NCI-H1694 treated with DMSO at 0.1 percent for 48 hours (cell line): ENCODE measurements around the gene SH3PXD2A.

Experiments used
- DNase-seq: peaks from one replicate; lab custom pipeline; 2025; lab: John Stamatoyannopoulos, UW

SH3PXD2A gene

GRCh38 chr10:103811463-103811862 is 43.9 kb downstream of the SH3PXD2A start:
- no peak for DNase-seq

GRCh38 chr10:103808780-103809179 is 46.6 kb downstream of the SH3PXD2A start:
- DNase-seq: no peak

GRCh38 chr10:103807996-103808395 is 47.4 kb downstream of the SH3PXD2A start:
- DNase-seq: no peak

DNA sequence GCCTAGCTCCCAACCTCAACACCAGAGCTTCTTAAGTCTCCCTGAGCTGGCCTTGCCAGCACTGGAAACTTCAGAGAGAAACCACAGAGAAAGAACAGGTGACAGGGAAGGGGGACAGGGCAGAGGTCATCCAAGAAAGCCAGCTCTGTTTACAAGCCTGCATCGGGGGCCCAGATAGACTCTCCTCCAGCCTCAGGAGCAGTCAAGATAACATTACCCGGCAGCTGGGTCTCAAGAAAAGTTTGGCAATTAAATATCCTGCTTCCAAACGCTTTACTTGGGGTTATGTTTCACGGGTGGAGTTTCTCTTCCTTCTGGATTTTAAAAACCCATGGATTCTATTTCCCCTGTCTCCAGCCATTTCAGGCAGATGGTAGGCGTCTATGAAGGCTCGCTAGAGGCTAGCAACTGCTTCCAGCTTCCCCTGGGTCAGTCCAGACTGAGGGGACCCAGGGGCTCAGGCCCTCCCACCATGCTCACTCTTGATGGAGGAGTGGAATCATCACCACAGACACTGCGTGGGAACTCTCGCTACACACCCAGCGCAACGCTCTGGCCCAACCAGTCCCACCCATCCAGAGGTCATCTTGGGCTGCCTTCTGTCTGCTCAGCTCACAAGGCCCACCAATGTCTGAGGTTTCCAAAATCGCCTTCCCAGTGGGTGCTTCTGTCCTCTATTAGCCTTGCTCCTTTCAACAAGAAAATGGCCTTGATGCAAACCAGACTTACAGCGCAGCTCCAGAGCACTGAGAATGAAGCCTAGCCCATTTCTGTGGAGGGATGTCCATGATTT is 48.8 kb downstream of the SH3PXD2A start:
- no peak for DNase-seq

GRCh38 chr10:103805781-103806180 is 49.6 kb downstream of the SH3PXD2A start:
- no peak for DNase-seq

GRCh38 chr10:103804871-103805270 is 50.5 kb downstream of the SH3PXD2A start:
- no peak for DNase-seq

GRCh38 chr10:103803941-103804340 is 51.4 kb downstream of the SH3PXD2A start:
- no peak for DNase-seq

DNA sequence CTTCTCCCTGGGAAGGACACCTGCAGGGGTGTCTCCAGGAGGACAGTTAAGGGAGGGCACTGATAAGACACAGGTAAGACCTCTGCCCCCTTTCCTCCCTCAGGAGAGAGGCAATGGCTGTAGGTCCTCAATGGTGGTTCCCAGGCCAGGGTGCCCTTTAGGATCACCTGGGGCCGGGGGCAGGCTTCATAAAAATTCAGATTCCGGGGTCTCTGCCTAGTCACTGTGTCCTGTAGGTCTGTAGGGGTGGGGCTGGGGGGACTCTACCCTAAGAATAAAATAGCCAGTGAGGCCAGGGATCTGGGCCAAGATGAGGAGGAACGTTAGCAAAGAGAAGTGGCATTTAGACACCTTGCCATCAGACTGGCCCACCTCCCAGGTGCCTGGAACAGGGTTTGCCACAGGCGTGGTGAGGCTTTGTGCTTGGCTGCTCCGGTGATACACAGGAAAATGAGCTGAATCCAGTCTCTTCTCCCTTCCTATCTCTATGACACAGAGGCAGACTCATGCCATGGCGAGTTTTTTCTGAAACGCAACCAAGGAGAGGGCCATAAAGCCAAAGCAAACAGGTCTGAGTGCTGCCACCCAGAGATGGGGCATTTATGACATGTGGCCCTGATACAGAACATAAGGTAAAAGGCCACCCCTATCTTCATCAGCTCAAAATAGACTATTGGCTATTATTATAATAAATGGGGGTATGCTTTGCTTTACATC is 52.6 kb downstream of the SH3PXD2A start:
- no peak for DNase-seq

- no peak for DNase-seq
Observed at GRCh38 chr10:103802081-103802480, 53.3 kb downstream of the SH3PXD2A start.

- no peak for DNase-seq
Observed at GRCh38 chr10:103800789-103801540, 54.4 kb downstream of the SH3PXD2A start.

DNA sequence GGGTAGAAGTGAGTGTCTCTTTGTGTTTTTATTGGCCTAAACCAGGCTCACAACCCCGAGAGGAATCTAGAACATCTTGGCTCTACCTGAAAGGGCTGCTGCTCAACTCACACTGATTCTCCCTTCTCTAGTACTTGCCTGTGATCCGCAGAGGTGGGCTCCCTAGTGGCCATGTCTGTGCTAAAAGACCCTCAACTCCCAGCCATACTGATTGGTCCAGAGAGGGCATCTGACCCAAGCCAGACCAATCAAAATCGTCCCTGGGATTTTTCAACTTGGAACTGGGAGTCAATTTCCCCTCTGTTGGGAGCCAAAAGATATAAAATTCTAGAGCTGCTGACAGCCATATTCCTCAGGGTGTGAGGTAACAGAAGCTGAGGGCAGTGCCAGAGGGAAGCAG is 55.3 kb downstream of the SH3PXD2A start:
- no peak for DNase-seq

DNA sequence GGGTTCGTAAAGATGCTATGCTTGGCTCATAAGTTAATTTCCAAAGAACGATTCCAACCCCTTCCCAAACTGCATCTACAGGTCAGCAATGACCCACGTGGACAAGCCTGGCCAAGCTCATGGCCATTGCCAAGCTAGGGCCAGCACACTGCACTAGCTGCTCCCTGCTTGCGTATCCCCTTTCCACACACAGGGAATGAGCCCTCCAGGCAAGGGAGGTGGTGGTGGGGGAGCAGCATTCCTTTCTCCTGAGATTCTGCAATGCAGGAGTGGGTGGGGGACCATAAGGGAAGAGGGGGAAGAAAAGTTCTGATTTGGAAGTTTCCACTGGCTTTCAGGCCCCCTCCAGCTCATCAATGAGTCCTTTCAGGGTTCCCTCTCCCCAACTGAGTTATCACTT is 56.0 kb downstream of the SH3PXD2A start:
- DNase-seq: no peak

DNA sequence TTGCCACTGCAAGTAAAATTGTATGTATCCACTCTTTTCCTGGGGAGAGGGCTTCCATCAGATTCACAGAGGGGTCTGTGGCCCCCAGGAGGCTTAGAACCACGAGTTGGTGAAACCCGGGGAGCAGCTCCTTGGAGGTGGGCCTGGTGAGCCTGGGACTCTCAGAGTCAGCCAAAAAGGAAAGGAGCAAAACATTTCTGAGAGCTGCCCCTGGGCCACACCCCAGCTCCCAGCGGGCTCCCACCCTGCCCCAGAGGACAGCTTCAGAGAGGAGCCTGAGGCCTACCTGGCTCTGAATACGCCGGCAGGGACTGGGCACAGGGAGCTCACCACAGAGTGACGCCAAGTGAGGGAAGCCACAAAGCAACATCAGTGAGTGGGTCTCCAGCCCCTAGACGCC is 56.9 kb downstream of the SH3PXD2A start:
- no peak for DNase-seq

GRCh38 chr10:103797857-103798256 is 57.5 kb downstream of the SH3PXD2A start:
- no peak for DNase-seq

- no peak for DNase-seq
Observed at GRCh38 chr10:103795634-103796270, 59.6 kb downstream of the SH3PXD2A start.

GRCh38 chr10:103794996-103795395 is 60.4 kb downstream of the SH3PXD2A start:
- no peak for DNase-seq

DNA sequence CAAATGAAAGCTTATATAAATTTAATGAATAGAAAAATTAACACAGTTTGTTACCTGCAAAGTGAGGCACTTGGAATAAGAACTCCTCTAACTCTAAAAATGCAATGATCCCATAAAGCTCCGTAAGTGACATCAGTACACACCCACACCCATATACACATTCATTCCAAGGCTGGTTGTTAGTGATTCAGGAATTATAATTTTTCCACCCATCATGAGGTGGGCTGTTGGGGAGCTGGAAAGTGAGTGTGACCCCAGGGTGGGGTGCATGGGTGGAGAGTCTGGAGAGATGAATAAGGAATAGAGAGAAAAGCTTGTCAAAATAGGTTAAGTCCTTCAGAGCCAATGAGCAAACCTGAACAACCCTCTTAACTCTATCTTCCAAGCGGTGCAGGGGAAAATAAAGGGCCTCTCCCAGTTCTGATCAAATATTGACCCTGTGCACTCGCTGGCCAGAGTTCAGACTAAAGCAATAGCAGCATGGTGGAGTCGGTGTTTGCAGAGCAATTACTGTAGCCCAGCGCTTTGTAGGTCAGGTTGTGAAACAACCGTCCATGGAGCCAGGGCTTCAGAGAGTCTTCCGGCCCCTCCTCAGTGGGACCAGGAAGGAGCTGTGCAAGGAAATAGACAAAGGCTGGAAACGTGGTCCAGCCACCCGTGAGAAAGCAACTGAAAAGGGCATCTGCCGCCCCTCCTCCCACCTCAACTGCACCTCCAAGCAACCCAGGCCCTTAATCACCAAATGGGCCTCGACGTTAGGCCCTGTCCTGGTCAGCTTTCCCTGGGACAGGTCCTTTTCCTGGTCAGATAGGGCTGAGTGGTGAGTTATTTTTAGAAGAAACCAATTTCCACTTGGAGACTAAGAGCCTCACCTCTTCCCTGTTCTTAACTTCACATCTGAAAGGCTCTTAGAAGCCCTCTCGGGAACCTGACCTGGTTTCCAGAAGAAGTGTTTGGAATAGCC is 61.2 kb downstream of the SH3PXD2A start:
- no peak for DNase-seq

- DNase-seq: no peak
Observed at GRCh38 chr10:103793429-103793828, 61.9 kb downstream of the SH3PXD2A start.

- no peak for DNase-seq
Observed at GRCh38 chr10:103792547-103792946, 62.8 kb downstream of the SH3PXD2A start.

GRCh38 chr10:103791858-103792257 is 63.5 kb downstream of the SH3PXD2A start:
- no peak for DNase-seq

DNA sequence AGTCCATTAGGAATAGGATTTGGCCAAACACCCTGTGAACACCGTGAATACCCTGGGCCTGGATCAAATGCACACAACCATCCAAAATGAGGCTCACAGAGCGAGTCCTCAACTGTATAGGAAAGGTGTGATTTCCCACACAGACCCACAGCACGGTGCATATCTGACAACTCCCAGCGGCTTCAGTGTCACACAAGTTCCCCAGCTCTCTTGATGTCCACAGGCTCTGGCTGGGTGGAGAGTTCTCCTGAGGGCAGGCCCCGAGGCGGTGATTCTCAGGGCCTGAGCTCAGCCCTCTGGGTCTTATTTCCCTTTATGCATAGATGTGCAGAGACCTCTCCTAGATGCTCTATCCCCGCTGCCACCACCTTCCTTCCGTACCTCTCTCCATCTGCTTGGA is 64.1 kb downstream of the SH3PXD2A start:
- DNase-seq: no peak
